Measurements from ENCODE around the gene P3H2. TPM values are rescaled to one million over a fixed set of nuclear protein-coding genes. Genes with fewer than 3 reads are reported as not detected.
A peak's percentile ranks its signal among the peaks of the same experiment; 100 is the strongest.

P3H2 gene
- total and polyA plus RNA-seq, 2 experiments from 2014 or later, result 8.2 to 24.2 TPM

DNA sequence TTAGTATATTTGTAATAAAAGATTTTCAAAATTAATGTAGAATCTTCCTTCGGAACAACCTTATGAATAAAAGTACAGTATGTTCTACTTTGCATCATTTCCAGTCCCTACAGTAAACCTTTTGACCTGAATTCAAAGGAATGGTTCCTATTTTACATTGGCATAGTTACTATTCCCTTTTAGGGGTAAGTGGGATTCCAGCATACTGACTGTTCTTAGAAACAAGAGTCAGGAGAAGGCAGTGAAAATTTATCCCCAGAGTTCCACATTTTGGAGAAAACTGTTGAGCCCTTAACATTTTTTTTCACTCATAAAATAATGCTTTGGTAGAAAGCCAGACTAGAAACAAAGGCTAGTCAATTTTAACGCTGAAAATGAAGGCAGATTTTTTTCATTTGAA is 78.1 kb downstream of the P3H2 start:
- Histone ChIP-seq H4K20me1 (replicated peaks; ENCODE audit: insufficient read depth) (no peaks in the 10 kb centered on the region), H3K9me2 (ENCODE audit: insufficient read depth) (no peaks in the 10 kb centered on the region), H3K27me3 (ENCODE audit: insufficient read depth) (no peaks in the 10 kb centered on the region), H3K27ac (ENCODE audit: low read depth) (peak overlapping the region; percentile 92; the same call in 1 of the 2 replicates), H3F3A (replicated peaks; ENCODE audit: low read depth) (no peaks in the 10 kb centered on the region), H2AFZ (no peak overlapping the region), H3K4me2 (no peak overlapping the region), H3K79me2 (replicated peaks; ENCODE audit: insufficient read depth) (no peaks in the 10 kb centered on the region), H3K4me3 (no peak overlapping the region), H3K36me3 (ENCODE audit: insufficient read depth) (no peaks in the 10 kb centered on the region), H3K4me1 (ENCODE audit: insufficient read depth) (peaks cover 62% of the 10 kb centered on the region)
- Mint-ChIP-seq H3K9me3 (no peaks in the 10 kb centered on the region), H3K4me3 (no peak overlapping the region), H3K36me3 (ENCODE audit: low read depth) (peaks cover 6% of the 10 kb centered on the region; the same call in 2 of the 3 replicates), H3K27ac (peak overlapping the region; percentile 98), H3K27me3 (ENCODE audit: insufficient read depth, low read depth, poor library complexity) (peaks cover 2% of the 10 kb centered on the region), H3K4me1 (peaks cover 68% of the 10 kb centered on the region)
- peak; percentile 11; the same call in 1 of the 3 replicates for ATAC-seq
- no peak for DNase-seq (ENCODE audit: low spot score)
- no peak for TF ChIP-seq STAT1 (IDR thresholded peaks at IDR 0.05; ENCODE audit: unreplicated experiment)
- TF ChIP-seq, protein P1, sequence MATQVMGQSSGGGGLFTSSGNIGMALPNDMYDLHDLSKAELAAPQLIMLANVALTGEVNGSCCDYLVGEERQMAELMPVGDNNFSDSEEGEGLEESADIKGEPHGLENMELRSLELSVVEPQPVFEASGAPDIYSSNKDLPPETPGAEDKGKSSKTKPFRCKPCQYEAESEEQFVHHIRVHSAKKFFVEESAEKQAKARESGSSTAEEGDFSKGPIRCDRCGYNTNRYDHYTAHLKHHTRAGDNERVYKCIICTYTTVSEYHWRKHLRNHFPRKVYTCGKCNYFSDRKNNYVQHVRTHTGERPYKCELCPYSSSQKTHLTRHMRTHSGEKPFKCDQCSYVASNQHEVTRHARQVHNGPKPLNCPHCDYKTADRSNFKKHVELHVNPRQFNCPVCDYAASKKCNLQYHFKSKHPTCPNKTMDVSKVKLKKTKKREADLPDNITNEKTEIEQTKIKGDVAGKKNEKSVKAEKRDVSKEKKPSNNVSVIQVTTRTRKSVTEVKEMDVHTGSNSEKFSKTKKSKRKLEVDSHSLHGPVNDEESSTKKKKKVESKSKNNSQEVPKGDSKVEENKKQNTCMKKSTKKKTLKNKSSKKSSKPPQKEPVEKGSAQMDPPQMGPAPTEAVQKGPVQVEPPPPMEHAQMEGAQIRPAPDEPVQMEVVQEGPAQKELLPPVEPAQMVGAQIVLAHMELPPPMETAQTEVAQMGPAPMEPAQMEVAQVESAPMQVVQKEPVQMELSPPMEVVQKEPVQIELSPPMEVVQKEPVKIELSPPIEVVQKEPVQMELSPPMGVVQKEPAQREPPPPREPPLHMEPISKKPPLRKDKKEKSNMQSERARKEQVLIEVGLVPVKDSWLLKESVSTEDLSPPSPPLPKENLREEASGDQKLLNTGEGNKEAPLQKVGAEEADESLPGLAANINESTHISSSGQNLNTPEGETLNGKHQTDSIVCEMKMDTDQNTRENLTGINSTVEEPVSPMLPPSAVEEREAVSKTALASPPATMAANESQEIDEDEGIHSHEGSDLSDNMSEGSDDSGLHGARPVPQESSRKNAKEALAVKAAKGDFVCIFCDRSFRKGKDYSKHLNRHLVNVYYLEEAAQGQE (IDR thresholded peaks at IDR 0.05; ENCODE audit: unreplicated experiment), result no peak
- no peak for TF ChIP-seq CREB1 (CRISPR knock-in tag; IDR thresholded peaks at IDR 0.05; ENCODE audit: low read depth)
- TF ChIP-seq NANOG (IDR thresholded peaks at IDR 0.05; ENCODE audit: borderline replicate concordance), result no peak
- no peak for TF ChIP-seq JUNB (IDR thresholded peaks at IDR 0.05; ENCODE audit: unreplicated experiment)
- TF ChIP-seq, protein P2, sequence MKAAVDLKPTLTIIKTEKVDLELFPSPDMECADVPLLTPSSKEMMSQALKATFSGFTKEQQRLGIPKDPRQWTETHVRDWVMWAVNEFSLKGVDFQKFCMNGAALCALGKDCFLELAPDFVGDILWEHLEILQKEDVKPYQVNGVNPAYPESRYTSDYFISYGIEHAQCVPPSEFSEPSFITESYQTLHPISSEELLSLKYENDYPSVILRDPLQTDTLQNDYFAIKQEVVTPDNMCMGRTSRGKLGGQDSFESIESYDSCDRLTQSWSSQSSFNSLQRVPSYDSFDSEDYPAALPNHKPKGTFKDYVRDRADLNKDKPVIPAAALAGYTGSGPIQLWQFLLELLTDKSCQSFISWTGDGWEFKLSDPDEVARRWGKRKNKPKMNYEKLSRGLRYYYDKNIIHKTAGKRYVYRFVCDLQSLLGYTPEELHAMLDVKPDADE (IDR thresholded peaks at IDR 0.05), result no peak
- TF ChIP-seq POLR2AphosphoS5 (IDR thresholded peaks at IDR 0.05; ENCODE audit: low read depth), result no peak
- TF ChIP-seq, protein P3, sequence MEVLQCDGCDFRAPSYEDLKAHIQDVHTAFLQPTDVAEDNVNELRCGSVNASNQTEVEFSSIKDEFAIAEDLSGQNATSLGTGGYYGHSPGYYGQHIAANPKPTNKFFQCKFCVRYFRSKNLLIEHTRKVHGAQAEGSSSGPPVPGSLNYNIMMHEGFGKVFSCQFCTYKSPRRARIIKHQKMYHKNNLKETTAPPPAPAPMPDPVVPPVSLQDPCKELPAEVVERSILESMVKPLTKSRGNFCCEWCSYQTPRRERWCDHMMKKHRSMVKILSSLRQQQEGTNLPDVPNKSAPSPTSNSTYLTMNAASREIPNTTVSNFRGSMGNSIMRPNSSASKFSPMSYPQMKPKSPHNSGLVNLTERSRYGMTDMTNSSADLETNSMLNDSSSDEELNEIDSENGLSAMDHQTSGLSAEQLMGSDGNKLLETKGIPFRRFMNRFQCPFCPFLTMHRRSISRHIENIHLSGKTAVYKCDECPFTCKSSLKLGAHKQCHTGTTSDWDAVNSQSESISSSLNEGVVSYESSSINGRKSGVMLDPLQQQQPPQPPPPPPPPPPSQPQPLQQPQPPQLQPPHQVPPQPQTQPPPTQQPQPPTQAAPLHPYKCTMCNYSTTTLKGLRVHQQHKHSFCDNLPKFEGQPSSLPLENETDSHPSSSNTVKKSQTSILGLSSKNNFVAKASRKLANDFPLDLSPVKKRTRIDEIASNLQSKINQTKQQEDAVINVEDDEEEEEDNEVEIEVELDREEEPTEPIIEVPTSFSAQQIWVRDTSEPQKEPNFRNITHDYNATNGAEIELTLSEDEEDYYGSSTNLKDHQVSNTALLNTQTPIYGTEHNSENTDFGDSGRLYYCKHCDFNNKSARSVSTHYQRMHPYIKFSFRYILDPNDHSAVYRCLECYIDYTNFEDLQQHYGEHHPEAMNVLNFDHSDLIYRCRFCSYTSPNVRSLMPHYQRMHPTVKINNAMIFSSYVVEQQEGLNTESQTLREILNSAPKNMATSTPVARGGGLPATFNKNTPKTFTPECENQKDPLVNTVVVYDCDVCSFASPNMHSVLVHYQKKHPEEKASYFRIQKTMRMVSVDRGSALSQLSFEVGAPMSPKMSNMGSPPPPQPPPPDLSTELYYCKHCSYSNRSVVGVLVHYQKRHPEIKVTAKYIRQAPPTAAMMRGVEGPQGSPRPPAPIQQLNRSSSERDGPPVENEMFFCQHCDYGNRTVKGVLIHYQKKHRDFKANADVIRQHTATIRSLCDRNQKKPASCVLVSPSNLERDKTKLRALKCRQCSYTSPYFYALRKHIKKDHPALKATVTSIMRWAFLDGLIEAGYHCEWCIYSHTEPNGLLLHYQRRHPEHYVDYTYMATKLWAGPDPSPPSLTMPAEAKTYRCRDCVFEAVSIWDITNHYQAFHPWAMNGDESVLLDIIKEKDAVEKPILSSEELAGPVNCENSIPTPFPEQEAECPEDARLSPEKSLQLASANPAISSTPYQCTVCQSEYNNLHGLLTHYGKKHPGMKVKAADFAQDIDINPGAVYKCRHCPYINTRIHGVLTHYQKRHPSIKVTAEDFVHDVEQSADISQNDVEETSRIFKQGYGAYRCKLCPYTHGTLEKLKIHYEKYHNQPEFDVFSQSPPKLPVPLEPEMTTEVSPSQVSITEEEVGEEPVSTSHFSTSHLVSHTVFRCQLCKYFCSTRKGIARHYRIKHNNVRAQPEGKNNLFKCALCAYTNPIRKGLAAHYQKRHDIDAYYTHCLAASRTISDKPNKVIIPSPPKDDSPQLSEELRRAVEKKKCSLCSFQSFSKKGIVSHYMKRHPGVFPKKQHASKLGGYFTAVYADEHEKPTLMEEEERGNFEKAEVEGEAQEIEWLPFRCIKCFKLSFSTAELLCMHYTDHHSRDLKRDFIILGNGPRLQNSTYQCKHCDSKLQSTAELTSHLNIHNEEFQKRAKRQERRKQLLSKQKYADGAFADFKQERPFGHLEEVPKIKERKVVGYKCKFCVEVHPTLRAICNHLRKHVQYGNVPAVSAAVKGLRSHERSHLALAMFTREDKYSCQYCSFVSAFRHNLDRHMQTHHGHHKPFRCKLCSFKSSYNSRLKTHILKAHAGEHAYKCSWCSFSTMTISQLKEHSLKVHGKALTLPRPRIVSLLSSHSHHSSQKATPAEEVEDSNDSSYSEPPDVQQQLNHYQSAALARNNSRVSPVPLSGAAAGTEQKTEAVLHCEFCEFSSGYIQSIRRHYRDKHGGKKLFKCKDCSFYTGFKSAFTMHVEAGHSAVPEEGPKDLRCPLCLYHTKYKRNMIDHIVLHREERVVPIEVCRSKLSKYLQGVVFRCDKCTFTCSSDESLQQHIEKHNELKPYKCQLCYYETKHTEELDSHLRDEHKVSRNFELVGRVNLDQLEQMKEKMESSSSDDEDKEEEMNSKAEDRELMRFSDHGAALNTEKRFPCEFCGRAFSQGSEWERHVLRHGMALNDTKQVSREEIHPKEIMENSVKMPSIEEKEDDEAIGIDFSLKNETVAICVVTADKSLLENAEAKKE (CRISPR knock-in tag; IDR thresholded peaks at IDR 0.05), result no peak
- no peak for TF ChIP-seq ZNF331 (CRISPR knock-in tag; IDR thresholded peaks at IDR 0.05; ENCODE audit: low read depth)
- no peak for TF ChIP-seq ZNF114 (CRISPR knock-in tag; IDR thresholded peaks at IDR 0.05)
- TF ChIP-seq, protein P4, sequence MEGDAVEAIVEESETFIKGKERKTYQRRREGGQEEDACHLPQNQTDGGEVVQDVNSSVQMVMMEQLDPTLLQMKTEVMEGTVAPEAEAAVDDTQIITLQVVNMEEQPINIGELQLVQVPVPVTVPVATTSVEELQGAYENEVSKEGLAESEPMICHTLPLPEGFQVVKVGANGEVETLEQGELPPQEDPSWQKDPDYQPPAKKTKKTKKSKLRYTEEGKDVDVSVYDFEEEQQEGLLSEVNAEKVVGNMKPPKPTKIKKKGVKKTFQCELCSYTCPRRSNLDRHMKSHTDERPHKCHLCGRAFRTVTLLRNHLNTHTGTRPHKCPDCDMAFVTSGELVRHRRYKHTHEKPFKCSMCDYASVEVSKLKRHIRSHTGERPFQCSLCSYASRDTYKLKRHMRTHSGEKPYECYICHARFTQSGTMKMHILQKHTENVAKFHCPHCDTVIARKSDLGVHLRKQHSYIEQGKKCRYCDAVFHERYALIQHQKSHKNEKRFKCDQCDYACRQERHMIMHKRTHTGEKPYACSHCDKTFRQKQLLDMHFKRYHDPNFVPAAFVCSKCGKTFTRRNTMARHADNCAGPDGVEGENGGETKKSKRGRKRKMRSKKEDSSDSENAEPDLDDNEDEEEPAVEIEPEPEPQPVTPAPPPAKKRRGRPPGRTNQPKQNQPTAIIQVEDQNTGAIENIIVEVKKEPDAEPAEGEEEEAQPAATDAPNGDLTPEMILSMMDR (conservative IDR thresholded peaks at IDR 0.05; ENCODE audit: low read depth in 2 of 2), result no peak
- no peak for TF ChIP-seq EZH2 (IDR thresholded peaks at IDR 0.05; ENCODE audit: low read depth, unreplicated experiment)
- no peak for TF ChIP-seq EZH2phosphoT487 (IDR thresholded peaks at IDR 0.05; ENCODE audit: unreplicated experiment)

Data from GM23338 (cell line).